Hepatocyte (in vitro differentiated cells): Measurements from ENCODE around the gene UQCC5. TPM values are rescaled to one million over a fixed set of nuclear protein-coding genes. Genes with fewer than 3 reads are reported as not detected.

Source experiments
- DNase-seq: peaks from one replicate; pipeline ENCODE4 v3.0.0-alpha.2; 2016; ENCODE audit warnings: low spot score
- H2AFZ ChIP-seq: fragments of 200-600 bp; sonication (generic); 2 replicates; pipeline ENCODE4 v1.6.0; 2016; ENCODE audit warnings: antibody characterized with exemption, mild to moderate bottlenecking
- H3K27ac ChIP-seq: fragments of 200-600 bp; sonication (generic); 2 replicates; pipeline ENCODE4 v1.5.1; 2016; ENCODE audit warnings: mild to moderate bottlenecking
- H3K27me3 ChIP-seq: fragments of 200-600 bp; sonication (generic); 2 replicates; pipeline ENCODE4 v1.6.1; 2016
- H3K36me3 ChIP-seq: fragments of 200-600 bp; sonication (generic); replicated peaks from 2 replicates; pipeline ENCODE4 v1.5.1; 2016; ENCODE audit warnings: low read depth; ENCODE audit not compliant: insufficient read depth
- H3K4me1 ChIP-seq: fragments of 200-600 bp; sonication (generic); 2 replicates; pipeline ENCODE4 v1.5.1; 2016; ENCODE audit warnings: mild to moderate bottlenecking, moderate library complexity; ENCODE audit not compliant: insufficient read depth
- H3K4me2 ChIP-seq: fragments of 200-600 bp; sonication (generic); 2 replicates; pipeline ENCODE4 v1.6.0; 2016
- H3K4me3 ChIP-seq: fragments of 200-600 bp; sonication (generic); 2 replicates; pipeline ENCODE4 v1.5.1; 2016; ENCODE audit warnings: mild to moderate bottlenecking
- H3K79me2 ChIP-seq: fragments of 200-600 bp; sonication (generic); 2 replicates; pipeline ENCODE4 v1.6.0; 2017; ENCODE audit warnings: mild to moderate bottlenecking
- H3K9me2 ChIP-seq: fragments of 200-600 bp; sonication (generic); replicated peaks from 2 replicates; pipeline ENCODE4 v1.6.0; 2017; ENCODE audit warnings: mild to moderate bottlenecking; ENCODE audit not compliant: insufficient read depth
- H3K9me3 ChIP-seq: fragments of 200-600 bp; sonication (generic); 2 replicates; pipeline ENCODE4 v1.5.1; 2016; ENCODE audit warnings: low read depth, mild to moderate bottlenecking
- H4K20me1 ChIP-seq: fragments of 200-600 bp; sonication (generic); 2 replicates; pipeline ENCODE4 v1.6.0; 2016; ENCODE audit warnings: mild to moderate bottlenecking; ENCODE audit not compliant: insufficient read depth, poor library complexity, severe bottlenecking
- CTCF ChIP-seq: fragments of 200-600 bp; sonication (generic); IDR thresholded peaks from 2 replicates; pipeline ENCODE4 v1.5.1; 2016; ENCODE audit warnings: antibody characterized with exemption, mild to moderate bottlenecking; ENCODE audit not compliant: poor library complexity
- EZH2 ChIP-seq: fragments of 200-600 bp; sonication (generic); IDR thresholded peaks from 2 replicates; pipeline ENCODE4 v1.6.1; 2016; ENCODE audit warnings: antibody characterized with exemption, mild to moderate bottlenecking, borderline replicate concordance
- EZH2phosphoT487 ChIP-seq: fragments of 200-600 bp; sonication (generic); IDR thresholded peaks from one replicate; pipeline ENCODE4 v1.6.1; 2018; ENCODE audit warnings: antibody characterized with exemption, mild to moderate bottlenecking, low read depth, moderate library complexity; ENCODE audit not compliant: unreplicated experiment, severe bottlenecking
- WGBS: methylation state at CpG from one replicate; pipeline ENCODE4 v1.1.6; 2016; ENCODE audit warnings: low lambda C conversion rate; ENCODE audit errors: missing lambda C conversion rate; 5-methylcytosine and 5-hydroxymethylcytosine counted together
- polyA plus RNA-seq: library from polyadenylated mRNA; unstranded; fragments of >200 nt; fragmentation: Nextera tagmentation; extraction: Ambion mirVana; gene quantifications from 2 replicates; pipeline ENCODE4 v1.2.1, GENCODE V29; 2016
- total RNA-seq: library from RNA; depleted of rRNA; stranded (reverse); fragments of >200 nt; gene quantifications from 2 replicates; pipeline ENCODE4 v1.2.3, GENCODE V29; 2014

UQCC5 gene
- total and polyA plus RNA-seq, 2 experiments from 2014 or later = 0.83 to 51.7 TPM

DNA sequence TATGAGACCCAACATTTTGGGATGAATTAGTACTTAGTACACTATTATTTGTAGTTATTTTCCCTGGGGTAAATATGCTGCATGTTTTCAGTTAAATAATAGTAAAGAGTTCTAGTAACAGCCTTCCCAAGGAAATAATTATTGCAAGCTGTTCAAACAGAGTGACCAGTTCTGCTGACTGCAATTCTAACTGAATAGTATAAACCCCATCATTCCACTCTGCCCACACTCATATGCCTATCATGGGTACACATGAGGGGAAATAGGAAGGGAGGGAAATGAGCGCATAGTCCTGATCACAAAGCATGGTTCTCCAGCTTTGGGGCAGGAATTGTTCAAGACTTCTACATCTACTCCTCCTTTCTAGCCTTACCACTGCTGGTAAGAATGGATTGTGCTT is 18.7 kb downstream of the UQCC5 start:
- Histone ChIP-seq H3K4me1 (no peaks in the 10 kb centered on the region), H3K9me3 (no peaks in the 10 kb centered on the region), H3K36me3 (no peaks in the 10 kb centered on the region), H3K9me2 (no peaks in the 10 kb centered on the region), H3K79me2 (peaks cover 3% of the 10 kb centered on the region), H3K27ac (no peak overlapping the region), H3K27me3 (no peaks in the 10 kb centered on the region), H3K4me3 (no peak overlapping the region), H2AFZ (no peak overlapping the region), H4K20me1 (no peaks in the 10 kb centered on the region), H3K4me2 (no peak overlapping the region)
- 100% methylated on average over 1 of the region's 1 CpG for WGBS
- no peak for TF ChIP-seq CTCF
- no peak for TF ChIP-seq EZH2phosphoT487
- no peak for TF ChIP-seq EZH2
- no peak for DNase-seq

- H3K36me3 ChIP-seq = no peaks in the 10 kb centered on the region
- WGBS = 96% methylated on average over 9 of the region's 9 CpGs
Observed at GRCh38 chr3:52557011-52557960, 20.9 kb downstream of the UQCC5 start.

GRCh38 chr3:52558436-52558835 is 22.0 kb downstream of the UQCC5 start:
- no peak for DNase-seq
- Histone ChIP-seq H3K79me2 (peaks cover 3% of the 10 kb centered on the region), H3K9me3 (no peaks in the 10 kb centered on the region), H3K4me2 (no peak overlapping the region), H3K9me2 (no peaks in the 10 kb centered on the region), H4K20me1 (no peaks in the 10 kb centered on the region), H3K27ac (no peak overlapping the region), H3K4me3 (no peak overlapping the region), H3K36me3 (no peaks in the 10 kb centered on the region), H2AFZ (no peak overlapping the region), H3K27me3 (no peaks in the 10 kb centered on the region), H3K4me1 (no peaks in the 10 kb centered on the region)
- TF ChIP-seq EZH2 (no peak), EZH2phosphoT487 (no peak), CTCF (no peak)
- WGBS = 90% methylated on average over 5 of the region's 5 CpGs

More at GRCh38 chr3:52557011-52557960, 20.9 kb downstream of the UQCC5 start:
- H3K4me1 ChIP-seq = no peaks in the 10 kb centered on the region
- no peak overlapping the region for H3K4me2 ChIP-seq
- H3K9me2 ChIP-seq = no peaks in the 10 kb centered on the region
- no peak overlapping the region for H2AFZ ChIP-seq
- no peaks in the 10 kb centered on the region for H4K20me1 ChIP-seq
- TF ChIP-seq CTCF = no peak
- no peak for TF ChIP-seq EZH2
- TF ChIP-seq EZH2phosphoT487 = no peak
- peaks cover 3% of the 10 kb centered on the region for H3K79me2 ChIP-seq
- no peak overlapping the region for H3K4me3 ChIP-seq
- no peaks in the 10 kb centered on the region for H3K27me3 ChIP-seq
- no peaks in the 10 kb centered on the region for H3K9me3 ChIP-seq
- no peak overlapping the region for H3K27ac ChIP-seq
- no peak for DNase-seq
